Stomach (tissue), 4 donors: ENCODE results near the gene KRTAP10-1.

Source experiments
- EP300 ChIP-seq: sonication (generic); formaldehyde crosslinking; IDR thresholded peaks from one replicate; pipeline ENCODE4 v1.6.1; 2017; ENCODE audit warnings: antibody characterized with exemption
- POLR2AphosphoS5 ChIP-seq, 3 donors: sonication (generic); formaldehyde crosslinking; IDR thresholded peaks; one replicate each; pipeline ENCODE4 v1.6.1; 2016; ENCODE audit warnings: antibody characterized with exemption in 3 of 3
- TF ChIP-seq, protein P1 (sequence below), 7 experiments: fragments of 450-650 bp in 4 of 7; fragments of 200-600 bp in 3 of 7; sonication (generic) in 3 of 7; IDR thresholded peaks; one replicate each; pipeline ENCODE4 v1.5.1; 2016 to 2019; ENCODE audit warnings: antibody characterized with exemption in 7 of 7, control low read depth in 2 of 7, mild to moderate bottlenecking in 1 of 7

DNA sequence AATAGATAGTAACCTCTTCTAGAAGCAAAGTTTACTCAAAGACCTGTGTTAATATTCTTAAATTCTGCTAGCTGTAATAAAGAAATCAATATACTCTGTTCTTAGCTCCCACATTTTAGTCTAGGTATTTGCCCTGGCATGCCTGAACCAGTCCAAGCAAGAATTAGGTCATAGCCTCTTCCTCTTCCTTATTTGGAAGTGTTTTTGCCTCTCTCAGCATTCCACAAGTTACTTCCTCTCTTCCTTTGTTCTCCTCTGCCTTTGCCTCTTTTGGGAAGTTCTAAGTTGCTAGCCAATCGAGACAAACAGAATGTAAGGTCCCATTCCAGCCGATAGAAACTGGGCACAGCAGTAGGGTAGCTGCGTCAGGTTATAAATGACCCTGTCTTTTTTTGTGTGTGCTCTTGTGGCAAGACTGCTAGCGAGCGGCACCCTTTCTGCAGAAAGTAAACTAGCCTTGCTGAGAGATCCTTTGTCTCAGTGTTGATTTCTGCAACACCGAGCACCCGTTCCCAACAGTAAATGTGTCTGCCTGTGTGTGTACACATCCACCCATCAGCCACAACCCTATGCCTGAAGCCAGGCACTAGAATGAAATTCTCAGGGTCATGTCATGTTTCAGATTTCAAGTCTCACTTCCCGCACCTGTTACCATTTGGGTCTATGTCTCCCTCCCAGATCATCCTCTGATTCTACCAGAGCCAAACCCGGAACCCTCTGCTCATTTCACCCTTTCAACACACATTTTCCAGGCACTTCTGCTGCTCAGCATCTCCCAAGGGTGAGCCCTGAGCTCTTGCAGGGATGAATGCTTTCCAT is 47.2 kb downstream of the KRTAP10-1 start:
- TF ChIP-seq, protein P1, sequence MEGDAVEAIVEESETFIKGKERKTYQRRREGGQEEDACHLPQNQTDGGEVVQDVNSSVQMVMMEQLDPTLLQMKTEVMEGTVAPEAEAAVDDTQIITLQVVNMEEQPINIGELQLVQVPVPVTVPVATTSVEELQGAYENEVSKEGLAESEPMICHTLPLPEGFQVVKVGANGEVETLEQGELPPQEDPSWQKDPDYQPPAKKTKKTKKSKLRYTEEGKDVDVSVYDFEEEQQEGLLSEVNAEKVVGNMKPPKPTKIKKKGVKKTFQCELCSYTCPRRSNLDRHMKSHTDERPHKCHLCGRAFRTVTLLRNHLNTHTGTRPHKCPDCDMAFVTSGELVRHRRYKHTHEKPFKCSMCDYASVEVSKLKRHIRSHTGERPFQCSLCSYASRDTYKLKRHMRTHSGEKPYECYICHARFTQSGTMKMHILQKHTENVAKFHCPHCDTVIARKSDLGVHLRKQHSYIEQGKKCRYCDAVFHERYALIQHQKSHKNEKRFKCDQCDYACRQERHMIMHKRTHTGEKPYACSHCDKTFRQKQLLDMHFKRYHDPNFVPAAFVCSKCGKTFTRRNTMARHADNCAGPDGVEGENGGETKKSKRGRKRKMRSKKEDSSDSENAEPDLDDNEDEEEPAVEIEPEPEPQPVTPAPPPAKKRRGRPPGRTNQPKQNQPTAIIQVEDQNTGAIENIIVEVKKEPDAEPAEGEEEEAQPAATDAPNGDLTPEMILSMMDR (IDR thresholded peaks at IDR 0.05): no peak
- no peak for TF ChIP-seq POLR2AphosphoS5 (IDR thresholded peaks at IDR 0.05)
- TF ChIP-seq EP300: no peak
